ENCODE measurements around the gene ACO1.

ACO1 gene

GRCh38 chr9:32360983-32361673, 23.3 kb upstream of the ACO1 start:
- no peaks in the 10 kb centered on the region for H3K79me2 ChIP-seq (ENCODE audit: insufficient read depth, low read length)
- H3K36me3 ChIP-seq (ENCODE audit: insufficient read depth, low read length) = no peaks in the 10 kb centered on the region
- H3F3A ChIP-seq (ENCODE audit: low read depth) = no peaks in the 10 kb centered on the region
- H4K20me1 ChIP-seq (ENCODE audit: insufficient read depth, low read length, poor library complexity, severe bottlenecking) = no peaks in the 10 kb centered on the region
- no peak overlapping the region for H3K9ac ChIP-seq (ENCODE audit: low read depth, low read length, poor library complexity, severe bottlenecking)
- peaks cover 7% of the 10 kb centered on the region for H3K27me3 ChIP-seq (ENCODE audit: insufficient read depth, low read length, poor library complexity, severe bottlenecking)
- H3K9me3 ChIP-seq (ENCODE audit: insufficient read depth, low read depth, low read length) = no peaks in the 10 kb centered on the region
- no peak overlapping the region for H2AFZ ChIP-seq (ENCODE audit: low read length)
- H3K4me1 ChIP-seq (ENCODE audit: insufficient read depth, low read length, poor library complexity, severe bottlenecking) = no peaks in the 10 kb centered on the region
- H3K4me2 ChIP-seq (ENCODE audit: low read depth, low read length, poor library complexity, severe bottlenecking) = no peak overlapping the region
- H3K4me3 ChIP-seq (ENCODE audit: low read length, poor library complexity, severe bottlenecking) = no peak overlapping the region
- TF ChIP-seq CTCF (conservative IDR thresholded peaks at IDR 0.05; ENCODE audit: low read length) (no peak), EZH2phosphoT487 (IDR thresholded peaks at IDR 0.05; ENCODE audit: borderline replicate concordance) (no peak)
- no peaks in the 10 kb centered on the region for H3K9me2 ChIP-seq (replicated peaks; ENCODE audit: low read depth, low read length)

- H3F3A ChIP-seq (ENCODE audit: low read depth) = no peaks in the 10 kb centered on the region
- no peaks in the 10 kb centered on the region for H3K79me2 ChIP-seq (ENCODE audit: insufficient read depth, low read length)
- H4K20me1 ChIP-seq (ENCODE audit: insufficient read depth, low read length, poor library complexity, severe bottlenecking) = no peaks in the 10 kb centered on the region
- peaks cover 12% of the 10 kb centered on the region for H3K27me3 ChIP-seq (ENCODE audit: insufficient read depth, low read length, poor library complexity, severe bottlenecking)
- H3K4me1 ChIP-seq (ENCODE audit: insufficient read depth, low read length, poor library complexity, severe bottlenecking) = no peaks in the 10 kb centered on the region
- TF ChIP-seq CTCF (conservative IDR thresholded peaks at IDR 0.05; ENCODE audit: low read length) (no peak), EZH2phosphoT487 (IDR thresholded peaks at IDR 0.05; ENCODE audit: borderline replicate concordance) (no peak)
- H3K9me3 ChIP-seq (ENCODE audit: insufficient read depth, low read depth, low read length) = no peaks in the 10 kb centered on the region
- no peak overlapping the region for H3K4me3 ChIP-seq (ENCODE audit: low read length, poor library complexity, severe bottlenecking)
- H3K36me3 ChIP-seq (ENCODE audit: insufficient read depth, low read length) = no peaks in the 10 kb centered on the region
- no peak overlapping the region for H3K9ac ChIP-seq (ENCODE audit: low read depth, low read length, poor library complexity, severe bottlenecking)
- H3K4me2 ChIP-seq (ENCODE audit: low read depth, low read length, poor library complexity, severe bottlenecking) = no peak overlapping the region
- no peak overlapping the region for H2AFZ ChIP-seq (ENCODE audit: low read length)
- no peaks in the 10 kb centered on the region for H3K9me2 ChIP-seq (replicated peaks; ENCODE audit: low read depth, low read length)
These were observed 13.2 kb upstream of the ACO1 start for GRCh38 chr9:32371279-32371678.

- Histone ChIP-seq H3K4me2 (ENCODE audit: low read depth, low read length, poor library complexity, severe bottlenecking) (no peak overlapping the region), H3K36me3 (ENCODE audit: insufficient read depth, low read length) (no peaks in the 10 kb centered on the region), H3F3A (ENCODE audit: low read depth) (no peaks in the 10 kb centered on the region), H3K9me2 (replicated peaks; ENCODE audit: low read depth, low read length) (no peaks in the 10 kb centered on the region), H4K20me1 (ENCODE audit: insufficient read depth, low read length, poor library complexity, severe bottlenecking) (no peaks in the 10 kb centered on the region), H2AFZ (ENCODE audit: low read length) (no peak overlapping the region), H3K9me3 (ENCODE audit: insufficient read depth, low read depth, low read length) (no peaks in the 10 kb centered on the region), H3K9ac (ENCODE audit: low read depth, low read length, poor library complexity, severe bottlenecking) (no peak overlapping the region), H3K4me1 (ENCODE audit: insufficient read depth, low read length, poor library complexity, severe bottlenecking) (no peaks in the 10 kb centered on the region), H3K27me3 (ENCODE audit: insufficient read depth, low read length, poor library complexity, severe bottlenecking) (peaks cover 12% of the 10 kb centered on the region), H3K79me2 (ENCODE audit: insufficient read depth, low read length) (no peaks in the 10 kb centered on the region), H3K4me3 (ENCODE audit: low read length, poor library complexity, severe bottlenecking) (no peak overlapping the region)
- no peak for TF ChIP-seq CTCF (conservative IDR thresholded peaks at IDR 0.05; ENCODE audit: low read length)
- TF ChIP-seq EZH2phosphoT487 (IDR thresholded peaks at IDR 0.05; ENCODE audit: borderline replicate concordance) = no peak
These were observed 12.8 kb upstream of the ACO1 start for GRCh38 chr9:32371679-32372078.

All from Loucy (cell line).